ENCODE results near the gene SGPP2.

DNA sequence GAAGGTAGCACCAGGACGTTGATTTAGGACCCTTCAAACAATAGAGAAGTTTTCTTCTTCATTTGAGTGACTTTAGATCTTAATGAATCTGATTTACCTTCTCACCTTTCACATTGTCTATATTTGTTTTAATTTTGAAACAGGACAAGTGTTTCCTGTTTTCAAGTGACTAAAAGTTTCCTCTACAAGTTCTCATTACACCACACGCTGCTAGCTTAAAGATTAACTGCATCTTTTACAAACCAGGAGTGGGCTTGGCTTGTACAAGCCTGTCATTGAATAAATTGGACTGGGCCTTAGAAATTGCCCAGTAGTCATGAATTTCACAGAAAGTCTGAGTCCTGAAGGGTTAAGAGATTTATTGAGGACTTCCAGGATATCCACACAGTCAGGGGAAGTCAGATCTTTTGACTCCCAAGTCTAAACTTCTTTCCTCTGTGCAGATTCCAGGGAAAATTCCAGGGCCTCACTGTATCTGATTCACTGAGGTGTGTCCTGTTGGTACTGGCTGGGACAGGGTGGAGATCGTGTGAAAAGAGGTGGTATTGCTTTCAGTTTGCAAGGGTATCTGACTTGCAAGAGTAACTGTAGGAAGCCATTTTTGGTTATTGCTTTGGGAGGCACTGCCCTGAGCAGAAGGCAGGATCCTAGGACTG lies 3.4 kb downstream of the SGPP2 start:
- TF ChIP-seq POLR2A (IDR thresholded peaks at IDR 0.05), result no peak
- TF ChIP-seq, protein P1, sequence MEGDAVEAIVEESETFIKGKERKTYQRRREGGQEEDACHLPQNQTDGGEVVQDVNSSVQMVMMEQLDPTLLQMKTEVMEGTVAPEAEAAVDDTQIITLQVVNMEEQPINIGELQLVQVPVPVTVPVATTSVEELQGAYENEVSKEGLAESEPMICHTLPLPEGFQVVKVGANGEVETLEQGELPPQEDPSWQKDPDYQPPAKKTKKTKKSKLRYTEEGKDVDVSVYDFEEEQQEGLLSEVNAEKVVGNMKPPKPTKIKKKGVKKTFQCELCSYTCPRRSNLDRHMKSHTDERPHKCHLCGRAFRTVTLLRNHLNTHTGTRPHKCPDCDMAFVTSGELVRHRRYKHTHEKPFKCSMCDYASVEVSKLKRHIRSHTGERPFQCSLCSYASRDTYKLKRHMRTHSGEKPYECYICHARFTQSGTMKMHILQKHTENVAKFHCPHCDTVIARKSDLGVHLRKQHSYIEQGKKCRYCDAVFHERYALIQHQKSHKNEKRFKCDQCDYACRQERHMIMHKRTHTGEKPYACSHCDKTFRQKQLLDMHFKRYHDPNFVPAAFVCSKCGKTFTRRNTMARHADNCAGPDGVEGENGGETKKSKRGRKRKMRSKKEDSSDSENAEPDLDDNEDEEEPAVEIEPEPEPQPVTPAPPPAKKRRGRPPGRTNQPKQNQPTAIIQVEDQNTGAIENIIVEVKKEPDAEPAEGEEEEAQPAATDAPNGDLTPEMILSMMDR (IDR thresholded peaks at IDR 0.05), result no peak
